Loucy (cell line): Measurements from ENCODE around the gene TREML2.

Experiments used
- H2AFZ ChIP-seq: fragments of 200-600 bp; sonication (generic); 2 replicates; pipeline ENCODE4 v1.6.0; 2016; ENCODE audit warnings: antibody characterized with exemption, mild to moderate bottlenecking, low read length, moderate library complexity
- H3F3A ChIP-seq: fragments of 200-600 bp; 2 replicates; pipeline ENCODE4 v1.6.0; 2016; ENCODE audit warnings: antibody characterized with exemption, low read depth, mild to moderate bottlenecking
- H3K27me3 ChIP-seq: fragments of 200-600 bp; sonication (generic); 2 replicates; pipeline ENCODE4 v1.6.1; 2014; ENCODE audit warnings: low read length, mild to moderate bottlenecking; ENCODE audit not compliant: insufficient read depth, poor library complexity, severe bottlenecking
- H3K36me3 ChIP-seq: fragments of 200-600 bp; sonication (generic); 2 replicates; pipeline ENCODE4 v1.6.1; 2016; ENCODE audit warnings: low read length; ENCODE audit not compliant: insufficient read depth
- H3K4me1 ChIP-seq: fragments of 200-600 bp; sonication (generic); 2 replicates; pipeline ENCODE4 v1.5.1; 2014; ENCODE audit warnings: low read length, mild to moderate bottlenecking; ENCODE audit not compliant: insufficient read depth, poor library complexity, severe bottlenecking
- H3K4me2 ChIP-seq: fragments of 200-600 bp; sonication (generic); 2 replicates; pipeline ENCODE4 v1.6.0; 2014; ENCODE audit warnings: antibody characterized with exemption, low read length, low read depth, mild to moderate bottlenecking; ENCODE audit not compliant: poor library complexity, severe bottlenecking
- H3K4me3 ChIP-seq: fragments of 200-600 bp; sonication (generic); 2 replicates; pipeline ENCODE4 v1.5.1; 2014; ENCODE audit warnings: low read length, mild to moderate bottlenecking, mixed read lengths; ENCODE audit not compliant: poor library complexity, severe bottlenecking
- H3K79me2 ChIP-seq: fragments of 200-600 bp; sonication (generic); 2 replicates; pipeline ENCODE4 v1.6.1; 2014; ENCODE audit warnings: low read length; ENCODE audit not compliant: insufficient read depth
- H3K9ac ChIP-seq: fragments of 200-600 bp; sonication (generic); 2 replicates; pipeline ENCODE4 v1.6.0; 2014; ENCODE audit warnings: mild to moderate bottlenecking, low read depth, low read length, moderate library complexity; ENCODE audit not compliant: poor library complexity, severe bottlenecking
- H3K9me2 ChIP-seq: fragments of 200-600 bp; sonication (generic); replicated peaks from 2 replicates; pipeline ENCODE4 v1.6.1; 2016; ENCODE audit warnings: low read depth, low read length, mixed read lengths
- H3K9me3 ChIP-seq: fragments of 200-600 bp; sonication (generic); 2 replicates; pipeline ENCODE4 v1.6.1; 2014; ENCODE audit warnings: mild to moderate bottlenecking, antibody characterized with exemption, low read length, low read depth; ENCODE audit not compliant: insufficient read depth
- H4K20me1 ChIP-seq: fragments of 200-600 bp; sonication (generic); 2 replicates; pipeline ENCODE4 v1.6.0; 2014; ENCODE audit warnings: antibody characterized with exemption, low read length, mild to moderate bottlenecking; ENCODE audit not compliant: insufficient read depth, poor library complexity, severe bottlenecking
- EZH2phosphoT487 ChIP-seq: fragments of 200-600 bp; IDR thresholded peaks from 2 replicates; pipeline ENCODE4 v1.6.1; 2018; ENCODE audit warnings: antibody characterized with exemption, mild to moderate bottlenecking, moderate library complexity, borderline replicate concordance
- TF ChIP-seq, protein P1 (sequence below): fragments of 200-600 bp; sonication (generic); conservative IDR thresholded peaks from 2 replicates; pipeline ENCODE4 v1.5.1; 2014; ENCODE audit warnings: mild to moderate bottlenecking, antibody characterized with exemption, low read length

TREML2 gene

DNA sequence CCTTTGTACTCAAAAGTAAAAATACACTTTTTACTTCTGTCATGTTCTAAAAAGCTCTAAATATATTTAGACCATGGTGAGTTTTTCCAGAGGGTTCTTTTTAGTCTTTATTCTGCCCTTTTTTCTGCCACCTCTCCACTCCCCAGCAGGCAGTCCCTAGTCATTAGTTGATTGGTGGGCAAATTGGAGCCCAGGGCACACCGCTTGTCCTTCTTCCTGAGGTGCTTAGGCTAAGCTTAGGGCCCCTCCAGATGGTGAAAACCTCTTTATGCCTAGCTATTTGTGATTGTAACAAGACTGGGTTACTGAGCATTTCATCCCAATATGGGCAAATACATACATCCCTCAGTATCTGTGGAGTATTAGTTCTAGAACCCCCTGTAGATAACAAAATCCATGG is 53.0 kb downstream of the TREML2 start:
- H3K79me2 ChIP-seq: no peaks in the 10 kb centered on the region
- no peak overlapping the region for H3K4me2 ChIP-seq
- H3K9me2 ChIP-seq: no peaks in the 10 kb centered on the region
- no peaks in the 10 kb centered on the region for H3K4me1 ChIP-seq
- H3K36me3 ChIP-seq: no peaks in the 10 kb centered on the region
- no peaks in the 10 kb centered on the region for H3K27me3 ChIP-seq
- no peak overlapping the region for H2AFZ ChIP-seq
- H4K20me1 ChIP-seq: no peaks in the 10 kb centered on the region
- TF ChIP-seq EZH2phosphoT487: no peak
- TF ChIP-seq, protein P1, sequence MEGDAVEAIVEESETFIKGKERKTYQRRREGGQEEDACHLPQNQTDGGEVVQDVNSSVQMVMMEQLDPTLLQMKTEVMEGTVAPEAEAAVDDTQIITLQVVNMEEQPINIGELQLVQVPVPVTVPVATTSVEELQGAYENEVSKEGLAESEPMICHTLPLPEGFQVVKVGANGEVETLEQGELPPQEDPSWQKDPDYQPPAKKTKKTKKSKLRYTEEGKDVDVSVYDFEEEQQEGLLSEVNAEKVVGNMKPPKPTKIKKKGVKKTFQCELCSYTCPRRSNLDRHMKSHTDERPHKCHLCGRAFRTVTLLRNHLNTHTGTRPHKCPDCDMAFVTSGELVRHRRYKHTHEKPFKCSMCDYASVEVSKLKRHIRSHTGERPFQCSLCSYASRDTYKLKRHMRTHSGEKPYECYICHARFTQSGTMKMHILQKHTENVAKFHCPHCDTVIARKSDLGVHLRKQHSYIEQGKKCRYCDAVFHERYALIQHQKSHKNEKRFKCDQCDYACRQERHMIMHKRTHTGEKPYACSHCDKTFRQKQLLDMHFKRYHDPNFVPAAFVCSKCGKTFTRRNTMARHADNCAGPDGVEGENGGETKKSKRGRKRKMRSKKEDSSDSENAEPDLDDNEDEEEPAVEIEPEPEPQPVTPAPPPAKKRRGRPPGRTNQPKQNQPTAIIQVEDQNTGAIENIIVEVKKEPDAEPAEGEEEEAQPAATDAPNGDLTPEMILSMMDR: no peak
- H3K4me3 ChIP-seq: no peak overlapping the region
- no peak overlapping the region for H3K9ac ChIP-seq
- no peaks in the 10 kb centered on the region for H3F3A ChIP-seq
- no peaks in the 10 kb centered on the region for H3K9me3 ChIP-seq
